Thyroid gland (tissue), 4 donors: ENCODE measurements around the gene PSMD9. TPM values are rescaled to one million over a fixed set of nuclear protein-coding genes. Genes with fewer than 3 reads are reported as not detected.

ENCODE experiments used
- DNase-seq, 2 donors: peaks; one replicate each; pipeline ENCODE4 v3.0.0-alpha.2; 2019
- H3K27ac ChIP-seq, 3 donors: fragments of 200-600 bp; sonication (generic); 1 replicate in 2 of 3; 2 replicates in 1 of 3; pipeline ENCODE4 v1.5.1; 2016 to 2019; ENCODE audit warnings: mild to moderate bottlenecking in 1 of 3, moderate library complexity in 1 of 3
- H3K27me3 ChIP-seq: fragments of 200-600 bp; sonication (generic); one replicate; pipeline ENCODE4 v1.5.1; 2019
- H3K36me3 ChIP-seq, 2 donors: fragments of 200-600 bp; sonication (generic); one replicate each; pipeline ENCODE4 v1.5.1; 2016 to 2019
- H3K4me1 ChIP-seq, 2 donors: fragments of 200-600 bp; sonication (generic); one replicate each; pipeline ENCODE4 v1.5.1; 2017 to 2019
- H3K4me3 ChIP-seq, 3 donors: fragments of 200-600 bp; sonication (generic); replicated peaks in 1 of 3; 1 replicate in 2 of 3; 2 replicates in 1 of 3; pipeline ENCODE4 v1.5.1; 2016; ENCODE audit warnings: mild to moderate bottlenecking in 1 of 3
- H3K9me3 ChIP-seq: fragments of 200-600 bp; sonication (generic); one replicate; pipeline ENCODE4 v1.5.1; 2017
- POLR2A ChIP-seq, 2 donors: fragments of 450-650 bp; IDR thresholded peaks; one replicate each; pipeline ENCODE4 v1.6.1; 2017; ENCODE audit warnings: antibody characterized with exemption in 2 of 2, mild to moderate bottlenecking in 2 of 2, moderate library complexity in 1 of 2
- WGBS, 2 donors: methylation state at CpG; one replicate each; pipeline ENCODE4 v1.1.5; 2017; 5-methylcytosine and 5-hydroxymethylcytosine counted together
- intact Hi-C: fragments of 100-400 bp; cut with DNase I; formaldehyde crosslinking; loops from one replicate; pipeline ENCODE4 v1.15.1; 2023
- total RNA-seq, 4 donors: library from RNA; depleted of rRNA; stranded (reverse); fragments of >200 nt; gene quantifications; one replicate each; pipeline ENCODE4 v1.2.3, GENCODE V29; 2016
- TF ChIP-seq, protein P1 (sequence below), 6 experiments: fragments of 200-600 bp in 3 of 6; fragments of 450-650 bp in 3 of 6; sonication (generic) in 3 of 6; IDR thresholded peaks; one replicate each; pipeline ENCODE4 v1.5.1; 2016 to 2019; ENCODE audit warnings: antibody characterized with exemption in 6 of 6, mild to moderate bottlenecking in 2 of 6, inconsistent platforms in 1 of 6, moderate library complexity in 1 of 6

The PSMD9 gene
- total RNA-seq, 4 donors from 2014 or later: 67.9 to 149 (median 97.4) TPM

GRCh38 chr12:121953695-121954094, 65.1 kb downstream of the PSMD9 start:
- no peaks in the 10 kb centered on the region for H3K36me3 ChIP-seq
- H3K27me3 ChIP-seq: no peaks in the 10 kb centered on the region
- no peak for DNase-seq
- no peak overlapping the region for H3K4me3 ChIP-seq
- no peak for TF ChIP-seq POLR2A (IDR thresholded peaks at IDR 0.05)
- TF ChIP-seq, protein P1, sequence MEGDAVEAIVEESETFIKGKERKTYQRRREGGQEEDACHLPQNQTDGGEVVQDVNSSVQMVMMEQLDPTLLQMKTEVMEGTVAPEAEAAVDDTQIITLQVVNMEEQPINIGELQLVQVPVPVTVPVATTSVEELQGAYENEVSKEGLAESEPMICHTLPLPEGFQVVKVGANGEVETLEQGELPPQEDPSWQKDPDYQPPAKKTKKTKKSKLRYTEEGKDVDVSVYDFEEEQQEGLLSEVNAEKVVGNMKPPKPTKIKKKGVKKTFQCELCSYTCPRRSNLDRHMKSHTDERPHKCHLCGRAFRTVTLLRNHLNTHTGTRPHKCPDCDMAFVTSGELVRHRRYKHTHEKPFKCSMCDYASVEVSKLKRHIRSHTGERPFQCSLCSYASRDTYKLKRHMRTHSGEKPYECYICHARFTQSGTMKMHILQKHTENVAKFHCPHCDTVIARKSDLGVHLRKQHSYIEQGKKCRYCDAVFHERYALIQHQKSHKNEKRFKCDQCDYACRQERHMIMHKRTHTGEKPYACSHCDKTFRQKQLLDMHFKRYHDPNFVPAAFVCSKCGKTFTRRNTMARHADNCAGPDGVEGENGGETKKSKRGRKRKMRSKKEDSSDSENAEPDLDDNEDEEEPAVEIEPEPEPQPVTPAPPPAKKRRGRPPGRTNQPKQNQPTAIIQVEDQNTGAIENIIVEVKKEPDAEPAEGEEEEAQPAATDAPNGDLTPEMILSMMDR (IDR thresholded peaks at IDR 0.05): no peak
- no peak overlapping the region for H3K27ac ChIP-seq
- 65 to 70% methylated on average over 3 of the region's 3 CpGs for WGBS, 2 donors
- intact Hi-C loops: no loop called here
- H3K4me1 ChIP-seq: peaks cover 0 to 6% of the 10 kb centered on the region in 2 donors
- no peaks in the 10 kb centered on the region for H3K9me3 ChIP-seq

DNA sequence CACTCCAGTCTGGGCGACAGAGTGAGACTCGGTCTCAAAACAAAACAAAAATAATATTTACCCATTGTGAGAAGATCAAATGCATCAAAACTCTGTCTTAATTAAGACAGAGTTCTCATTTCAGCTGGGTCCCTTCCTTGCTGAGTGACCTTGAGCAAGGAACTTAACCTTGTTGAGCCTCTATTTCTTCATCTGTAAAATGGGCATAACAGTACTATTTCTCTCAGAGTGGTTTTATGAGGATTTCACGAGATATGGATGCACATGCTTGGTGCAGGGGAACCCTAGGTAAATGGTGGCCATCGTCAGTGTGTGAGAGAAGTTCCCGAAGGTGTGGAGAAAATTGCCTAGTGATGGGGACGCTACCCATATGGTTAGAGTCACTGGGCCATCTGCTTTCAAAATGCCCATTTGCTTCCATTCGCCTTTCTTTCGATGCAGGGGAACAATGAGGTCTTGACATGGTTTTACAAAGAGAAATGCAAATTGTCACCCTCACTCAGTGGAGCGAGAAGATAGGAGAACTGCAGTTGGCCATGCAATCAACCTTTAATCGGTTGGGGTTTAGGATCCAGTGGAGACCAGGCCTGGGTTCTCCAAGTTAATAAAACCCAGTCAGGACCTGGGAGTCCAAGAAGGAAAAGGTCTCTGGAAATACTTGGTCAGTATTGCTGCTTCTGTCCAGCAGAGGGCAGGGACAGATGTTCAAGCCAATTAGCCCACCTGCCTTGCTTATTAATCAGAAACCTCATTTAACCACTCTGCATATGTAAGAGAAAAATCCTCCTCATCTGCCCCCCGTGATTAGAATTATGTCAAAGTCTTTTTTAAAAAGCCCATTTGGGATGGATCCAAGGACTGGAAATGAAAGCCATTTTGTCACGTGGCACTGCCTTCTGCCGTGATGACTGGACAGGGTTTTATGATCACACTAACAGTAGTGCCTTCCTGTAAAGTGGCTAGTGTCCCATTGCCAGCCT, 67.0 kb downstream of the PSMD9 start:
- Histone ChIP-seq H3K27me3 (no peaks in the 10 kb centered on the region), H3K36me3 (no peaks in the 10 kb centered on the region), H3K4me1 (peaks cover 0 to 6% of the 10 kb centered on the region in 2 donors), H3K27ac (no peak overlapping the region), H3K9me3 (no peaks in the 10 kb centered on the region), H3K4me3 (no peak overlapping the region)
- intact Hi-C loops: no loop called here
- no peak for DNase-seq
- no peak for TF ChIP-seq POLR2A (IDR thresholded peaks at IDR 0.05)
- TF ChIP-seq, protein P1 (IDR thresholded peaks at IDR 0.05): peak in 3 of 6 experiments; percentile 28 to 45 (median 38)
- WGBS, 2 donors: 91% methylated on average over 13 of the region's 13 CpGs

DNA sequence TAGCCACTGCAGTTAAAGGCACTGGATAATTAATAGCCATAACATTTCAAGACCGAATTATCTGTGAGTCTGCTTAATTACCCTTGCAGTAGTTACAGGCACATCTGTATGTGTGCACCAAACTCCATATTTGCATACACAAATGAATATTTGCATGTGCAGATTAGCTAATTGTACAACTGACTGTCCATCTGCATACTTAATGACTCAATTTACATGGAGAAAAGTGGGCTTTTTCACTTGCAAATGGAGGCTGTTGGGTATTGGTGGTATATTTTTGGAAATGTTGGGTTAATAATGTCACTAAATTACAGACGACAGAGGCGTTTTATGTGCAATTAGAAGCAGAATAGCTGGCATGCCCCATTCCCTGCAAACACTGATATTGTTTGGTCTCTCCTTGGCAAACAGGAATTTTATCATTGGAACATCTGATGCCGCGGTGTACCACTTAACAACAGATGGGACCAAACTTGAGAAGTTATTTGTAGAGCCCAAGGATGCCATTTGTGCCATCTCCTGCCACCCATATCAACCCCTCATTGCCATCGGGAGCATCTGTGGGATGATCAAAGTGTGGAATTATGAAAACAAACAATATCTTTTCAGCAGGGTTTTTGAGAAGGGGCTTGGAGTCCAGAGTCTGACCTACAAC, 69.4 kb downstream of the PSMD9 start:
- H3K27me3 ChIP-seq: no peaks in the 10 kb centered on the region
- intact Hi-C loops: no loop called here
- no peak overlapping the region for H3K4me3 ChIP-seq
- no peak for DNase-seq
- WGBS, 2 donors: 80 to 83% methylated on average over 6 of the region's 6 CpGs
- TF ChIP-seq, protein P1 (IDR thresholded peaks at IDR 0.05): no peak
- no peak for TF ChIP-seq POLR2A (IDR thresholded peaks at IDR 0.05)
- no peaks in the 10 kb centered on the region for H3K9me3 ChIP-seq
- H3K36me3 ChIP-seq: no peaks in the 10 kb centered on the region
- no peak overlapping the region for H3K27ac ChIP-seq
- H3K4me1 ChIP-seq: peaks cover 0 to 6% of the 10 kb centered on the region in 2 donors

GRCh38 chr12:121958541-121959240, 70.1 kb downstream of the PSMD9 start:
- Histone ChIP-seq H3K36me3 (no peaks in the 10 kb centered on the region), H3K4me3 (no peak overlapping the region), H3K27ac (no peak overlapping the region), H3K27me3 (no peaks in the 10 kb centered on the region), H3K4me1 (peaks cover 0 to 6% of the 10 kb centered on the region in 2 donors), H3K9me3 (no peaks in the 10 kb centered on the region)
- peak; percentile 26 to 31 for DNase-seq
- no peak for TF ChIP-seq POLR2A (IDR thresholded peaks at IDR 0.05)
- 48 to 56% methylated on average over 21 of the region's 21 CpGs for WGBS, 2 donors
- intact Hi-C loops: no loop called here

DNA sequence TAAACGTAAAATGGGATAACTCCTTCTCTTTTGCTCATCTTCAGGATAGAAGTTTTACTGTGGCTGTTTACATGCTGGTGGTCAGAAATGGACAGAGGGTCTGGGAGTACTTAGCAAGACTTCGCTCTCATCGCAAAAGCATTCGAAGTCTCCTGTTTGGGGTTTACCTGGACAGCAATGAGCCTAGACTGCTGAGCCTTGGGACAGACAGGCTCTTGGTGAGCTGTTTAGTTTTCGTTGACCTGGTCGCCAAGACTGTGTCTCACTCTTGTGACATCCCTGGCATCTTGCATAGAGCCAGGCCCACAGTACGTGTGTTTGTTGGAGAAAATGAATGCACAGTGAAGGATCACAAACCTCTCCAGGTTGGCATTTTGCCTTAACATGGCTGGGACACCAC, 72.0 kb downstream of the PSMD9 start:
- Histone ChIP-seq H3K4me1 (peaks cover 0 to 6% of the 10 kb centered on the region in 2 donors), H3K27ac (no peak overlapping the region), H3K9me3 (no peaks in the 10 kb centered on the region), H3K4me3 (no peak overlapping the region), H3K36me3 (no peaks in the 10 kb centered on the region), H3K27me3 (no peaks in the 10 kb centered on the region)
- no peak for DNase-seq
- 84 to 87% methylated on average over 7 of the region's 7 CpGs for WGBS, 2 donors
- intact Hi-C loops: no loop called here
- TF ChIP-seq, protein P1 (IDR thresholded peaks at IDR 0.05): no peak
- TF ChIP-seq POLR2A (IDR thresholded peaks at IDR 0.05): no peak
